Panc1 (cell line): ENCODE measurements around the gene SYT12. TPM values are rescaled to one million over a fixed set of nuclear protein-coding genes. Genes with fewer than 3 reads are reported as not detected.

Experiments used
- ATAC-seq: fragments of 200-7000 bp; cut with Tn5 transposase; 2 replicates; pipeline ENCODE4 v1.9.1; 2020; ENCODE audit warnings: mild to moderate bottlenecking, moderate library complexity
- Bru-seq: library from RNA; stranded (reverse); fragments of 400-500 nt; gene quantifications from one replicate; lab custom pipeline; 2021; lab: Mats Ljungman, UMichigan
- BruChase-seq, 2 experiments: library from RNA; stranded (reverse); fragments of 400-500 nt; gene quantifications; one replicate each; lab custom pipeline; 2021; lab: Mats Ljungman, UMichigan
- BruUV-seq: library from RNA; stranded (reverse); fragments of 400-500 nt; replicated peaks from 2 replicates; lab custom pipeline; 2021; lab: Mats Ljungman, UMichigan
- CTCF ChIA-PET: fragments of 300-600 bp; sonication (Branson Sonifier 250); formaldehyde crosslinking; loops from one replicate; lab custom pipeline; 2022; ENCODE audit warnings: antibody characterized with exemption; lab: Charles Lee
- POLR2A ChIA-PET: fragments of 300-600 bp; sonication (Branson Sonifier 250); formaldehyde crosslinking; loops from one replicate; lab custom pipeline; 2022; ENCODE audit warnings: antibody characterized with exemption; lab: Charles Lee
- DNase-seq: peaks from one replicate; pipeline ENCODE4 v3.0.0-alpha.2; 2010; ENCODE audit warnings: low read depth, low spot score
- H3K27ac ChIP-seq: 2 replicates; pipeline ENCODE4 v1.5.1; 2011; ENCODE audit warnings: mild to moderate bottlenecking, low read length, inconsistent platforms
- H3K27me3 ChIP-seq: fragments of 200-500 bp; sonication (Bioruptor generic); 2 replicates; pipeline ENCODE4 v1.6.0; 2014; ENCODE audit warnings: low read length, inconsistent platforms; ENCODE audit not compliant: control insufficient read depth, insufficient read depth
- H3K36me3 ChIP-seq: fragments of 200-500 bp; sonication (Bioruptor generic); 2 replicates; pipeline ENCODE4 v1.5.1; 2014; ENCODE audit warnings: inconsistent platforms, mild to moderate bottlenecking, low read length, moderate library complexity; ENCODE audit not compliant: control insufficient read depth, insufficient read depth
- H3K4me1 ChIP-seq: 2 replicates; pipeline ENCODE4 v1.5.1; 2011; ENCODE audit warnings: inconsistent platforms, mild to moderate bottlenecking, low read length, moderate library complexity; ENCODE audit not compliant: control insufficient read depth, insufficient read depth
- H3K4me3 ChIP-seq, 2 experiments: 2 replicates each; pipeline ENCODE4 v1.5.1; 2011 to 2012; ENCODE audit warnings: low read depth in 2 of 2, low read length in 2 of 2, mild to moderate bottlenecking in 2 of 2, inconsistent platforms in 1 of 2, moderate library complexity in 1 of 2
- H3K9me3 ChIP-seq: fragments of 200-500 bp; sonication (Bioruptor generic); 2 replicates; pipeline ENCODE4 v1.5.1; 2014; ENCODE audit warnings: low read depth, mild to moderate bottlenecking, inconsistent platforms, low read length, moderate library complexity; ENCODE audit not compliant: control insufficient read depth, insufficient read depth
- POLR2AphosphoS5 ChIP-seq: IDR thresholded peaks from 2 replicates; pipeline ENCODE4 v1.6.1; 2012; ENCODE audit warnings: mild to moderate bottlenecking, low read depth, low read length, moderate library complexity
- SIN3A ChIP-seq: IDR thresholded peaks from 2 replicates; pipeline ENCODE4 v1.6.1; 2012; ENCODE audit warnings: low read depth, mild to moderate bottlenecking, low read length, moderate library complexity, borderline replicate concordance; ENCODE audit not compliant: insufficient read depth
- in situ Hi-C: cut with HindIII; loops from 2 replicates; pipeline ENCODE4 v1.10.0; 2016; ENCODE audit warnings: low sequenced_read_pairs, low pct_unique_long_range_greater_than_20kb
- intact Hi-C: fragments of 100-400 bp; cut with micrococcal nuclease; formaldehyde crosslinking; loops from one replicate; pipeline ENCODE4 v1.10.0; 2022; ENCODE audit not compliant: unreplicated experiment
- long read RNA-seq: library from polyadenylated mRNA; unstranded; transcript quantifications from one replicate; pipeline ENCODE4 v2.0.0, GENCODE V29; 2021; ENCODE audit not compliant: unreplicated experiment
- polyA plus RNA-seq: library from polyadenylated mRNA; unstranded; fragments of >200 nt; gene quantifications from one replicate; pipeline ENCODE4 v1.2.1, GENCODE V29; 2012; ENCODE audit warnings: missing spikeins; ENCODE audit not compliant: insufficient read length
- total RNA-seq: library from RNA; stranded (reverse); gene quantifications from one replicate; pipeline ENCODE4 v1.2.1, GENCODE V29; 2021; ENCODE audit not compliant: unreplicated experiment
- TF ChIP-seq, protein P1 (sequence below): fragments of 450-650 bp; IDR thresholded peaks from 2 replicates; pipeline ENCODE4 v1.5.1; 2017; ENCODE audit warnings: mild to moderate bottlenecking
- TF ChIP-seq, protein P2 (sequence below), 2 experiments: IDR thresholded peaks; 2 replicates each; pipeline ENCODE4 v1.6.1; 2011 to 2012; ENCODE audit warnings: low read depth in 2 of 2, control low read depth in 1 of 2, low read length in 1 of 2, mild to moderate bottlenecking in 1 of 2, moderate library complexity in 1 of 2; ENCODE audit not compliant: insufficient read depth in 1 of 2

Gene SYT12
- 0.62 TPM for total RNA-seq
- 0.64 TPM for polyA plus RNA-seq
- Bru-seq, nascent RNA: percentile 21 among the genes with signal in this experiment
- percentile 23 among the genes with signal in this experiment for BruChase-seq, experiment 1, labeled RNA remaining after a 2-hour chase
- BruChase-seq, experiment 2, labeled RNA remaining after a 6-hour chase: percentile 23 among the genes with signal in this experiment
- long read RNA-seq, partial matches to known transcripts: 0 of 2 reads
- long read RNA-seq, other reads (novel, unspliced or antisense): 1 of 2 reads

DNA sequence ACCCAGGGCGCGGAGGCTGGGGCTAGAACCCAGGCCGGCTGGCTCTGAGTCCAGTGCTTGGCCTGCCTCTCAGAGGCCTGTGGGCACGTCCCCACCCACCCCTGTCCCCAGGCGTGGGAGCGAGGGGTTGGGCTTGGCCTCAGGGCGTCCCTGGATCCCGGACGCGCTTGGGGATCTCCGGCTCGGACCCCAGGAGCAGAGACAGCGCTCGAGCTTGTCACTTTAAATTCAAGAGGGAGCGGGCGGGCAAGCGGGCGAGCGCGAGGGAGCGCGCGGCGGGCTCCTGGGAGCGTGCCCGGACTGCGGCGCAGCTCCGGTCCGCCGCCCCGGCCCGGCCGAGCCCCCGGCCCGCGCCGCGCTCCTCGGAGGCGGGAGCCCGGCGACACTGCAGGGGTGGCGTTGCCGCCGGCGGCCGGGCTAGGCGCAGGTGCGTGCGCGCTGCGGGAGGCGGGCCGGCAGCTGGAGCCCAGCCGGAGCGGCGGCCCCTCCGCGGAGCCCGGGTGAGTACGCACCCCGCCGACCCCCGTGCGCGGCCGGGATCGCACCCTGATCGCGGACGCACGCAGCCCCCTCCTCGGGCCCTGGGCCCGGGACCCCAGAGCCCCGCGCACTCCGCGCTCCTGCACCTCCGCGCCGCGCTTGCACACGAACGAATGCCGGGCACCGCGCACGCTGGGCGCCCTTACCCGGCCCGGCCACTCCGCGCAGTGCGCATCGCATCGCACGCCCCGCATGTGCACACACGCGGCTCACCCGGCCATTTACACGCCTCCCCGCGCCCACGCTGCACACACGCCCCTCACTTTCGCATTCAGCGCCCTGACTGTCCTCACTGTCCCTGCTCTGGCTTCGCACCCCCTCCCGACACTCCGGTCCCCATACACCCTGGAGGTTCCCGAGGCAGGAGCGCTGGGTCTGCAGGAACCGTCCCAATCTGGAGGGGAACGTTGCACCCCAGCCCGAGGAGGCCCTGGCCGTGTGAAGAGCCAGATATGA, at the start of gene SYT12:
SYT12 (plus strand) TSS at position 174 of the 996 bp plus-strand sequence. CDS start 7,011 bp downstream, outside the sequence.
- CTCF ChIA-PET: interaction anchor here (0.7 kb wide), 1 partner anchor 142 kb away, joined by 3 read pairs; no protein-coding TSS in a partner anchor
- Histone ChIP-seq H3K9me3 (no peaks in the 10 kb centered on the region), H3K36me3 (no peaks in the 10 kb centered on the region), H3K4me1 (peaks cover 12% of the 10 kb centered on the region), H3K4me3 (peak within 1 kb of the TSS; percentile 40 to 43), H3K27ac (no peak within 1 kb of the TSS), H3K27me3 (0 out of 2 replicates have a peak, but pooled peaks cover 4% of the 10 kb centered on the region)
- TF ChIP-seq POLR2AphosphoS5: no peak
- TF ChIP-seq, protein P1, sequence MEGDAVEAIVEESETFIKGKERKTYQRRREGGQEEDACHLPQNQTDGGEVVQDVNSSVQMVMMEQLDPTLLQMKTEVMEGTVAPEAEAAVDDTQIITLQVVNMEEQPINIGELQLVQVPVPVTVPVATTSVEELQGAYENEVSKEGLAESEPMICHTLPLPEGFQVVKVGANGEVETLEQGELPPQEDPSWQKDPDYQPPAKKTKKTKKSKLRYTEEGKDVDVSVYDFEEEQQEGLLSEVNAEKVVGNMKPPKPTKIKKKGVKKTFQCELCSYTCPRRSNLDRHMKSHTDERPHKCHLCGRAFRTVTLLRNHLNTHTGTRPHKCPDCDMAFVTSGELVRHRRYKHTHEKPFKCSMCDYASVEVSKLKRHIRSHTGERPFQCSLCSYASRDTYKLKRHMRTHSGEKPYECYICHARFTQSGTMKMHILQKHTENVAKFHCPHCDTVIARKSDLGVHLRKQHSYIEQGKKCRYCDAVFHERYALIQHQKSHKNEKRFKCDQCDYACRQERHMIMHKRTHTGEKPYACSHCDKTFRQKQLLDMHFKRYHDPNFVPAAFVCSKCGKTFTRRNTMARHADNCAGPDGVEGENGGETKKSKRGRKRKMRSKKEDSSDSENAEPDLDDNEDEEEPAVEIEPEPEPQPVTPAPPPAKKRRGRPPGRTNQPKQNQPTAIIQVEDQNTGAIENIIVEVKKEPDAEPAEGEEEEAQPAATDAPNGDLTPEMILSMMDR: no peak
- TF ChIP-seq, protein P2, sequence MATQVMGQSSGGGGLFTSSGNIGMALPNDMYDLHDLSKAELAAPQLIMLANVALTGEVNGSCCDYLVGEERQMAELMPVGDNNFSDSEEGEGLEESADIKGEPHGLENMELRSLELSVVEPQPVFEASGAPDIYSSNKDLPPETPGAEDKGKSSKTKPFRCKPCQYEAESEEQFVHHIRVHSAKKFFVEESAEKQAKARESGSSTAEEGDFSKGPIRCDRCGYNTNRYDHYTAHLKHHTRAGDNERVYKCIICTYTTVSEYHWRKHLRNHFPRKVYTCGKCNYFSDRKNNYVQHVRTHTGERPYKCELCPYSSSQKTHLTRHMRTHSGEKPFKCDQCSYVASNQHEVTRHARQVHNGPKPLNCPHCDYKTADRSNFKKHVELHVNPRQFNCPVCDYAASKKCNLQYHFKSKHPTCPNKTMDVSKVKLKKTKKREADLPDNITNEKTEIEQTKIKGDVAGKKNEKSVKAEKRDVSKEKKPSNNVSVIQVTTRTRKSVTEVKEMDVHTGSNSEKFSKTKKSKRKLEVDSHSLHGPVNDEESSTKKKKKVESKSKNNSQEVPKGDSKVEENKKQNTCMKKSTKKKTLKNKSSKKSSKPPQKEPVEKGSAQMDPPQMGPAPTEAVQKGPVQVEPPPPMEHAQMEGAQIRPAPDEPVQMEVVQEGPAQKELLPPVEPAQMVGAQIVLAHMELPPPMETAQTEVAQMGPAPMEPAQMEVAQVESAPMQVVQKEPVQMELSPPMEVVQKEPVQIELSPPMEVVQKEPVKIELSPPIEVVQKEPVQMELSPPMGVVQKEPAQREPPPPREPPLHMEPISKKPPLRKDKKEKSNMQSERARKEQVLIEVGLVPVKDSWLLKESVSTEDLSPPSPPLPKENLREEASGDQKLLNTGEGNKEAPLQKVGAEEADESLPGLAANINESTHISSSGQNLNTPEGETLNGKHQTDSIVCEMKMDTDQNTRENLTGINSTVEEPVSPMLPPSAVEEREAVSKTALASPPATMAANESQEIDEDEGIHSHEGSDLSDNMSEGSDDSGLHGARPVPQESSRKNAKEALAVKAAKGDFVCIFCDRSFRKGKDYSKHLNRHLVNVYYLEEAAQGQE (IDR thresholded peaks at IDR 0.05; ENCODE audit: insufficient read depth in 1 of 2, low read depth in 2 of 2, low read length in 1 of 2): no peak
- TF ChIP-seq SIN3A: no peak
- BruUV-seq: no TSS peak
- in situ Hi-C loops (no loop called here), intact Hi-C loops (loop anchor here (5.0 kb wide), 1 partner anchor 66 kb away; the partner anchor contains the start of gene PC)
- ATAC-seq (peak; percentile 76), DNase-seq (no peak)
- POLR2A ChIA-PET: interaction anchor here (0.5 to 0.6 kb wide), 2 partner anchors 72 to 433 kb away, joined by 3 to 8 read pairs; no protein-coding TSS in a partner anchor

DNA sequence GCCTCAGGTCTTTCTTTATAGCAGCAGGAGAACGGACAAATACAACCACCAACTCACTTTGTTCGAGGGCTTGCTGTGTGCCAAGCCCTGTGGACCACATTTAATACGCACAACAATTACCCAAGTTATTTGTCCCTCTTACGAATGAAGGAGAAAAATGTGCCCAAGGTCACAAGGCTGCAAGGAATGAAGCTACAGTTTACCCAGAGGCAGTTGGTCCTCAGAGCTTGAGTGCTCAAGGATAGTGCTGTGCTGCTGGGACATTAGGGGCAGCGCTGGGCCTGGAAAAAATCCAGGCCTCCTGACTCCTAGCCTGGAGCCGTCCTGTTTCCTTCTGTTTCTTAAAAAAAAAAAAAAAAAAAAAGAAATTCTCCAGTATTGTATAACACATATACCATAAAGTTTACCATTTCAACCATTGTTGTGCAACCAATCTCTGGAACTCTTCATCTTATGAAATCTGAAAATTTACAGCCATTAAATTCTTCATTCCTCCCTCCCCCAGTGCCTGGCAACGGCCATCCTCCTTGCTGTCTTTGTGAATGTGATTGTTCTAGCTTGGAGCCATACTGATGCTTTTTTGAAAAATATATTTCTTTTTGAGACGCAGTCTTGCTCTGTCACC, 48.9 kb upstream of the SYT12 start:
- no TSS peak for BruUV-seq
- ChIA-PET CTCF (interaction anchor here (0.5 to 0.7 kb wide), 2 partner anchors 312 kb away, joined by 3 to 6 read pairs; no protein-coding TSS in a partner anchor), POLR2A (no interaction called here)
- TF ChIP-seq, protein P2 (IDR thresholded peaks at IDR 0.05; ENCODE audit: insufficient read depth in 1 of 2, low read depth in 2 of 2, low read length in 1 of 2): no peak
- intact Hi-C loops (no loop called here), in situ Hi-C loops (no loop called here)
- no peaks in the 10 kb centered on the region for H3K9me3 ChIP-seq
- peaks cover 16% of the 10 kb centered on the region for H3K4me1 ChIP-seq
- DNase-seq (no peak), ATAC-seq (peak; percentile 47)
- no peaks in the 10 kb centered on the region for H3K27me3 ChIP-seq
- H3K4me3 ChIP-seq: no peak overlapping the region
- H3K36me3 ChIP-seq: no peaks in the 10 kb centered on the region
- no peak overlapping the region; the same call in 1 of the 2 replicates for H3K27ac ChIP-seq
